SK-N-MC (cell line): ENCODE results near the gene DFFB.

Experiments used
- EZH2 ChIP-seq: fragments of 200-600 bp; sonication (generic); IDR thresholded peaks from one replicate; pipeline ENCODE4 v1.6.1; 2017; ENCODE audit warnings: antibody characterized with exemption
- FOXP2 ChIP-seq: optimal IDR thresholded peaks from 2 replicates; pipeline ENCODE3; 2011; ENCODE audit warnings: mild to moderate bottlenecking, moderate library complexity; ENCODE audit not compliant: insufficient read depth; ENCODE audit errors: extremely low read length, control extremely low read depth
- POLR2AphosphoS5 ChIP-seq: IDR thresholded peaks from 2 replicates; pipeline ENCODE4 v1.6.1; 2012; ENCODE audit warnings: mild to moderate bottlenecking, low read depth, low read length, borderline replicate concordance

DNA sequence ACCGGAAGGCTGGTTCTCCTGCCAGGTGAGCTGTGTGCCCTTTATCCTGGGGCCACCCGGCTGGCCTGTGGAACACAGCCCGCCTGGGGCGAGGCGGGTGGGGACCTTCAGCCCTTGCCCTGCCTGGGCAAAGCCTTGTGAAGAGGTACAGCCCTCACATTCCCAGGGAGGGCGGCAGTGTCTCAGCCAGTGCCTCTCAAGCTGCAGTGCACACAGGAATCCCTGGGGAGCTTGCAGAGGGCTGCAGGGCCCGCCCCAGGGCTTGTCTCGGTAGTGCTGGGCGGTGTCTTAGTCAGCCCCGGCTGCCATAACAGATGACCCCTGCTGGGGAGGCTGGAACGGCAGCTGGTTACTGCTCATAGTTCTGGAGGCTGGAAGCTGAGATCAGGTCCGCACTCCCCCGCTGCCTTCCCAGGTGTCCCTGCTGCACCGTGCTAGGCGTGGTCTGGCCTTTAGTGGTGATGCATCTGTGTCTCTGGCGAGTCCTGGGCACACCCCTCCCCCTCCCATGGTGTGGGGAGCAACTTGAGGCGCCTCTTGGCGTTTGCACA, 12.6 kb downstream of the DFFB start:
- TF ChIP-seq POLR2AphosphoS5 (no peak), EZH2 (no peak), FOXP2 (no peak)
